HEK293T (cell line): Measurements from ENCODE around the gene ADNP2.

Source experiments
- CTCF ChIA-PET: fragments of 350-600 bp; formaldehyde crosslinking; extraction: SDS; loops from one replicate; lab custom pipeline; 2021; ENCODE audit warnings: antibody characterized with exemption, inconsistent platforms; lab: Yijun Ruan, JAX
- POLR2A ChIA-PET: fragments of 350-600 bp; formaldehyde crosslinking; extraction: SDS; loops from one replicate; lab custom pipeline; 2020; ENCODE audit warnings: antibody characterized with exemption, inconsistent platforms; lab: Yijun Ruan, JAX
- DNase-seq: peaks from one replicate; pipeline ENCODE4 v3.0.0; 2012; ENCODE audit warnings: mixed read lengths; ENCODE audit errors: extremely low spot score
- BHLHE40 ChIP-seq: fragments of 450-650 bp; IDR thresholded peaks from 2 replicates; pipeline ENCODE4 v1.6.1; 2016; ENCODE audit warnings: mild to moderate bottlenecking, moderate library complexity, borderline replicate concordance
- CTBP1 ChIP-seq: fragments of 450-650 bp; IDR thresholded peaks from 2 replicates; pipeline ENCODE4 v1.6.1; 2016; ENCODE audit warnings: borderline replicate concordance
- ELF4 ChIP-seq: fragments of 450-650 bp; IDR thresholded peaks from 2 replicates; pipeline ENCODE4 v1.6.1; 2017; ENCODE audit warnings: antibody characterized with exemption
- FOXA1 ChIP-seq: fragments of 450-650 bp; IDR thresholded peaks from 2 replicates; pipeline ENCODE4 v1.6.1; 2016; ENCODE audit warnings: mild to moderate bottlenecking
- FOXK2 ChIP-seq: fragments of 450-650 bp; IDR thresholded peaks from 2 replicates; pipeline ENCODE4 v1.6.1; 2016; ENCODE audit warnings: mild to moderate bottlenecking
- HDGF ChIP-seq: fragments of 450-650 bp; IDR thresholded peaks from 2 replicates; pipeline ENCODE4 v1.6.1; 2017; ENCODE audit warnings: antibody characterized with exemption, borderline replicate concordance
- L3MBTL2 ChIP-seq: fragments of 450-650 bp; conservative IDR thresholded peaks from 2 replicates; pipeline ENCODE4 v1.6.1; 2016; ENCODE audit warnings: mild to moderate bottlenecking
- LEF1 ChIP-seq: fragments of 450-650 bp; IDR thresholded peaks from 2 replicates; pipeline ENCODE4 v1.6.1; 2017; ENCODE audit warnings: mild to moderate bottlenecking, borderline replicate concordance
- NFRKB ChIP-seq: fragments of 450-650 bp; IDR thresholded peaks from 2 replicates; pipeline ENCODE4 v1.6.1; 2016; ENCODE audit warnings: mild to moderate bottlenecking, moderate library complexity
- SP1 ChIP-seq: fragments of 450-650 bp; IDR thresholded peaks from 2 replicates; pipeline ENCODE4 v1.6.1; 2017
- SUZ12 ChIP-seq: fragments of 450-650 bp; IDR thresholded peaks from 2 replicates; pipeline ENCODE4 v1.6.1; 2016; ENCODE audit warnings: mild to moderate bottlenecking
- TARDBP ChIP-seq: fragments of 450-650 bp; IDR thresholded peaks from 2 replicates; pipeline ENCODE4 v1.6.1; 2016
- ZNF384 ChIP-seq: fragments of 450-650 bp; IDR thresholded peaks from 2 replicates; pipeline ENCODE4 v1.6.1; 2016
- TF ChIP-seq, protein P1 (sequence below): fragments of 450-650 bp; IDR thresholded peaks from 2 replicates; pipeline ENCODE4 v1.6.1; 2016

The ADNP2 gene

DNA sequence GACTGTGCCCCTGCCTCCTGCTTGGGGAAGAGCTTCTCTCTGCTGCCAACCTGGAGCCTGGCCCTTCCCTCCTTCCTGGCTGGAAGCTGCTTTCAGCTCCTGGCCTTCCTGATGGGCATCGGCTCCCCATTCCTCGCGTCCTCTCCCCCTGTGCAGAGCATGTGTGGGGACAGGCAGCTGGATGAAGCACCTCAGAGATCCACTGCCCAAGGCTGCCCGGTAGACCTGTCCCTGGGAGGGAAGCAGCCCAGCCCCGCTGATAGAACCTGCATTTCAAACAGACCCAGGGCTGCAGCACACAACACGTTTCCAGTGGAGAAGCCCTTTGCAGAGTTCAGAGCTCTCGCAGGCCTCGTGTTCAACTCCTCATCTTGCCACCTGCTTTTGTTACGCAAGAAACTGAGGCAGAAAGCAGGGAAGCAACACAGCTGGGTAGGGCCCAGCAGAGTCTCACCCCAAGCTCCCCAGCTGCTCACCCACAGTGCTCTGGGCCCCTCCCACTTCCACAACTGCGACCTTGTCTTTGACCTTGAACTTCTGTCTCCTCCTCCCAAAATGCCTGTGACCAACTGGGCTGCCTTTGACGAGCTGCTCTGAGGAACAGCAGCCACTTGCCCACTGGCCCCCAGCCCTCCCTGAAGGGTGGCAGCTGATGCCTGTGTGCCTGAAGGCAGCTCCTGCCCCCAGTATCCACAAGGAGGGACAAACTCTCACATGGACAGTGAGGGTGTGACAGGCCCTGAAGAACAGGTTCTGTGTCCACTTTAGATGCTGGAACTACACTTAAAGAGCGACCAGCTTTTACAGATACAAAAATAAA is 72.8 kb downstream of the ADNP2 start:
- TF ChIP-seq LEF1 (no peak), FOXA1 (no peak), SP1 (no peak), CTBP1 (no peak), L3MBTL2 (no peak)
- DNase-seq = no peak
- ChIA-PET CTCF (interaction anchor here (1.1 kb wide), 1 partner anchor 18 kb away, joined by 3 read pairs; no protein-coding TSS in a partner anchor), POLR2A (no interaction called here)

DNA sequence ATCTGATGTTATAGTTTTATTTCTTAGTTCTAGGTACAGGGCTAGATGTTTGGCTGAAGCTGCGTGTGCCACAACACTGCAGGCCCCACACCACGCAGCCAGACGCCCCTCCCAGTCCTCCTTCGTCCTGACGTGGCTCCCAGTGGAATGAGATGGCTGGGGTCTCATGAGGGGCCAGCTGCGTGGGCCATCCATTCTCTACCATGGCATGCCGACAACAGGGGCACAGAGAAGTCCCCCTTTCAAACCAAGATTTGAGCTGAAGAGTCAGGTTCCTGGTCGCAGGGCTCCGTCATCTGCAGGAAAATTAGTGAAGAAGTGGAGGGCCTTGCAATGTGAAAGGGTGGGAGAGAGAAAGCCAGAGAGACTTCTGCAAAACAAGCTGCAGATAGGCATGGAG is 73.8 kb downstream of the ADNP2 start:
- CTCF ChIA-PET = no interaction called here

DNA sequence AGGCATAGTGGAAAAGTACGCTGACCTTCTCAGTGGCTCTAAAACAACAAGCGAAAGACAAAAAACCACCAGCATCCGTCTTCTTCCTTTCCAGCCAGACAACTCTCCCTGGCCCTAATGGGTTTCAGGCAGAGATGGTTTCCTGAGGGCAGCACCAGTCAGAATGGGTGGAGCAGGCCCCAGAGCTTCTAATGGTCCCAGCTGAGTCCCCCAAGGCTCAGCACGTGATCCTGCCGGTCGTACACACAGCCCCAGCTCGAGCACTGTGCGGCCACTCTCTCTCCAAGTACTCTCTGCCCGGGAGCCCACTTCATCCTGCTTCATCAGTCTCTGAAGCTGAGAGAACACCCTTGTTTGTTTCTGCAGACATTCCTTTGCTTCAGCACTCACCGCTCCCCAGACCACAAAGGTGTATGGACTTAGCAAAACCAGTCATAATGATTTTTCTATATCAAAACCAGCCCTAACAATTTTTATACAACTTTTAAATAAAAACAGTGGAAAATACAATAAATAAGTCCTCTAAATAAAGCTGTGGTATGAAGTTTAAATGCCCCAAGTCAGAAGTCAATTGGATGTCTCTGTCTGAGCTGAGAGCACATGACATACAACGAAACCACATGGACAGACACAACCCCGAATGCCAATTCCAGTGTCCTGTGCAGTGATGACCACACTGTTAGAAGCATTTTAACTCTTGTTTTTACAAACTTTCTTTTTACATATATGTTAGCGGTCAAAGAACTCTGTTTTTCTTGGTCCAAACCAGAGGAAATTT is 74.4 kb downstream of the ADNP2 start:
- CTCF ChIA-PET = no interaction called here
- no peak for TF ChIP-seq HDGF
- no peak for TF ChIP-seq NFRKB
- TF ChIP-seq SUZ12 = no peak
- TF ChIP-seq FOXK2 = no peak
- POLR2A ChIA-PET = no interaction called here
- no peak for DNase-seq

More for the DNA sequence above, 73.8 kb downstream of the ADNP2 start:
- no peak for TF ChIP-seq HDGF
- TF ChIP-seq TARDBP = no peak
- TF ChIP-seq, protein P1, sequence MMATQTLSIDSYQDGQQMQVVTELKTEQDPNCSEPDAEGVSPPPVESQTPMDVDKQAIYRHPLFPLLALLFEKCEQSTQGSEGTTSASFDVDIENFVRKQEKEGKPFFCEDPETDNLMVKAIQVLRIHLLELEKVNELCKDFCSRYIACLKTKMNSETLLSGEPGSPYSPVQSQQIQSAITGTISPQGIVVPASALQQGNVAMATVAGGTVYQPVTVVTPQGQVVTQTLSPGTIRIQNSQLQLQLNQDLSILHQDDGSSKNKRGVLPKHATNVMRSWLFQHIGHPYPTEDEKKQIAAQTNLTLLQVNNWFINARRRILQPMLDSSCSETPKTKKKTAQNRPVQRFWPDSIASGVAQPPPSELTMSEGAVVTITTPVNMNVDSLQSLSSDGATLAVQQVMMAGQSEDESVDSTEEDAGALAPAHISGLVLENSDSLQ = no peak
- TF ChIP-seq SUZ12 = no peak
- TF ChIP-seq NFRKB = no peak
- no peak for TF ChIP-seq LEF1
- no peak for TF ChIP-seq ELF4
- no peak for TF ChIP-seq BHLHE40
- no peak for DNase-seq
- POLR2A ChIA-PET = no interaction called here

DNA sequence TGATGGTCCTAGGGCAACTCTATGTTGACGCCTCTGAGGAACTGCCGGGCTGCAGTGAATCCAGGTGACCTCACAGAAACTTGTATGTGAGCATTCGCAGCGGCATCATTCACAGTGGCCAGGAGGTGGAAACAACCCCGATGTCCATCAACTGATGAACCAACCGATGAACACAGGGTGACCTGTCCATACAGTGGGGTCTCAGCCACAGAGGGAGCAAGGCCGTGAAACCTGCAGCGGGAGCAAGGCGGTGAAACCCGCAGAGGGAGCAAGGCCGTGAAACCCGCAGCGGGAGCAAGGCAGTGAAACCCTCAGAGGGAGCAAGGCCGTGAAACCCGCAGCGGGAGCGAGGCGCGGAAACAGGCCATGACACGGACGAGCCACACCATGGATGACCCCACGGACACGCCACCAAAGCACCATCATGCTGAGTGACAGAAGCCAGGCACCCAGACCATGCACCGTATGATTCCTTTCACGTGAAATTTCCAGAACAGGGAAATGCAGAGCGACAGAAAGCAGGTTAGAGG is 75.2 kb downstream of the ADNP2 start:
- POLR2A ChIA-PET = no interaction called here
- CTCF ChIA-PET = no interaction called here
- TF ChIP-seq ELF4 (no peak), NFRKB (no peak), SUZ12 (no peak)
- no peak for DNase-seq

DNA sequence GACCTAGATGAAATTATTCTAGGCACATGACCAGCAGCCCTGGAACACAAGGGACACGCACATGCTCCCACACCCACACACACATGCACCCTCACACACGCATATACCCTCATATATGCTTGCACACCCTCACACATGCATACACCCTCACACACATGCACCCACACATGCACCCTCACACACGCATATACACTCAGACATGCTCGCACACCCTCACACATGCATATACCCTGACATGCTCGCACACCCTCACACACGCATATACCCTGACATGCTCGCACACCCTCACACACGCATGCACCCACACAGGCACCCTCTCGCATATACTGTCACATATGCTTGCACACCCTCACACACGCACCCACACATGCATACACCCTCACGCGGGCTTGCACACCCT is 76.5 kb downstream of the ADNP2 start:
- DNase-seq = no peak

DNA sequence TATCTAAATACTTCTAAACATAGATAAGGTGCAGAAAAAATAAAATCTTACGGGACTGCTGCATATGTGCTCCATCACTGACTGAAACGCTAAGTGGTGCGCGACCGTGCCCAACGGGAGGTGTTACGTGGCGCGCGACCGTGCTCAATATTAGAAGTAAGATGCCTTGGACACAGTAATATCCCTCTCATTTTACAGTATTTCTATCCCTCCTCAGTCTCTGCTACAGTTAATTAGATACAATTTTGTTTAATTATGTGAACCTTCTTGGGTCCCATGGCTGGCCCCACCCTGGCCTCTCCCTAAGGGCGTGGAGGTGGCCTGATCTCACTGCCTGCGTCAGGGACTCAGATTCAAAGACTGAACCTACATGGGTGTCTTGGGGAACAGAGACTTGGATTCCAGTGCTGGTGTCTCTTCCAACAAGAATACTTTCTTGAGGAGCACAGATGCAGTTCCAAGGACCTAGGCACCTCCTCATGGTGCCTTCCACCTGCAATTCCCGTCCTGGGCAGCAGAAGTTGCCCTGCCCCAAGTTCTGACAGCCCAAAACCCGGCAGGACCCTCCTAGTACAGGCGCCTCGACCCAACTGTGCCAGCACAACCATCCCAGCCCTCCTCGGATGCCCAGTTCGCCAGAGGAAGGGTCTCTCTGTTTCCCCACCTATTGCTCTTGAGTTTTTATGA is 79.0 kb downstream of the ADNP2 start:
- ChIA-PET POLR2A (no interaction called here), CTCF (no interaction called here)
- no peak for DNase-seq
- no peak for TF ChIP-seq HDGF

More for the DNA sequence above, 76.5 kb downstream of the ADNP2 start:
- POLR2A ChIA-PET = no interaction called here
- TF ChIP-seq BHLHE40 = no peak
- TF ChIP-seq, protein P1 = no peak
- TF ChIP-seq NFRKB = no peak
- no peak for TF ChIP-seq TARDBP
- CTCF ChIA-PET = no interaction called here

DNA sequence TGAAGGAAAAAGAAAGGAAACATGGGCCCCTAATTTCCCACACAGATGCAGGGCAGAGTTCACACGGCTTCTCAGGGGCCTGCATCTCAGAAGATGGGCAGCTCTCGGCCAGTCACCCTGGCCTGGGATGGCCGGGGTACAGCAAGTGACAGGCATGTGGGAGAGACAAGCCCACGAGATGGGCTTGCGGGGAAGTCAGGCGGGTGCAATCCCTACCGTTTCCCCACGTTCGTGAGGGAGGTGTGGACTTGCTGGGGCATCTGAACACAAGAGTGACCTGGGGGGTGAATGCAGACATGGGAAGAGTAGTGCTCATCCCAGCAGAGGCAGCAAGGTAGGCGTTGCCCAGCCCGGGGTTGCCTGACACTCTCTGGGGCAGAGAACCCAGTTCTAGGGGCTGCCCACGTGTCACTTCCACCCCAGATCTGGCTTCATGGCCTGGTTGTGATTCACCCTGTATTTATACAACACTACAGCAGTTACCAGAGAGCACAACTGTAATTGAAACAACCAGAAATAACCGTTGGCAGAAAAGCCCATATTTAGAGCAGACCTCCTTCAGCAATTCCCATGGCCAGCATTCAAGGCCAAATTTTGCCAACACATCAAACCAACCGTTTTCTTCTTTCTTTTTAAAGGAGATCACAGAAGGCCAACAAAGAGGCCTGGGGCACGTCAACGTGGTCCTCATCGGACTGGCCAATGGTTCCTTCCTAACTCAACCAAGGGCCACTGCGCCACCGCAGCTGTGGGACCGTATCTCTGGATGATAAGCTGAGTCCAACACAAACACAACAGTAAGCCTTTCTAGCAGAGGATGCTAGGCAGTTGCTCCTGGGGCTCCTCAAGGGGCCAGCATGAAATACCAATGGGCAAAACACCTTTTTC is 79.8 kb downstream of the ADNP2 start:
- DNase-seq = no peak
- ChIA-PET CTCF (no interaction called here), POLR2A (no interaction called here)
- no peak for TF ChIP-seq ZNF384
